ENCODE data around the gene KIF22.
"Not testable (repeated sequence)": the region's sequence is repeated elsewhere in the genome, so short reads cannot be mapped to it uniquely, and the experiment has no call there.

Gene KIF22

GRCh38 chr16:29790183-29790948, at the start of gene KIF22:
KIF22 (plus strand) TSS chr16:29790751; CDS start chr16:29790760, 9 bp downstream.
- DNase-seq, result peak; percentile 100

GRCh38 chr16:29742683-29743275, 47.8 kb upstream of the KIF22 start:
- no peak for DNase-seq

GRCh38 chr16:29743475-29743826, 47.1 kb upstream of the KIF22 start:
- no peak for DNase-seq

GRCh38 chr16:29743827-29744531, 46.6 kb upstream of the KIF22 start:
- DNase-seq, result peak; percentile 37

GRCh38 chr16:29744541-29745101, 45.9 kb upstream of the KIF22 start:
- no peak for DNase-seq

GRCh38 chr16:29745121-29745852, 45.3 kb upstream of the KIF22 start:
- peak; percentile 59 for DNase-seq

- DNase-seq, result peak; percentile 85
Measured at GRCh38 chr16:29745853-29746345, 44.7 kb upstream of the KIF22 start, which contains the start of gene C16orf54. C16orf54 (minus strand) TSS chr16:29745990; CDS start chr16:29744951, 1,039 bp downstream.

- not testable (repeated sequence) for DNase-seq
Measured at GRCh38 chr16:29746518-29746917, 44.0 kb upstream of the KIF22 start.

- no peak for DNase-seq
Measured at GRCh38 chr16:29747947-29748759, 42.4 kb upstream of the KIF22 start.

GRCh38 chr16:29748760-29749149, 41.8 kb upstream of the KIF22 start:
- not testable (repeated sequence) for DNase-seq

- no peak for DNase-seq
Measured at GRCh38 chr16:29753516-29753915, 37.0 kb upstream of the KIF22 start.

GRCh38 chr16:29756654-29757053, 33.9 kb upstream of the KIF22 start:
- DNase-seq, result no peak

- not testable (repeated sequence) for DNase-seq
Measured at GRCh38 chr16:29757086-29757485, 33.5 kb upstream of the KIF22 start.

GRCh38 chr16:29757950-29758466, 32.5 kb upstream of the KIF22 start:
- no peak for DNase-seq

- no peak for DNase-seq
Measured at GRCh38 chr16:29760567-29761279, 29.8 kb upstream of the KIF22 start.

- not testable (repeated sequence) for DNase-seq
Measured at GRCh38 chr16:29761280-29761651, 29.3 kb upstream of the KIF22 start.

- DNase-seq, result no peak
Measured at GRCh38 chr16:29761882-29762281, 28.7 kb upstream of the KIF22 start.

GRCh38 chr16:29763326-29763725, 27.2 kb upstream of the KIF22 start:
- DNase-seq, result no peak

GRCh38 chr16:29765167-29766032, 25.2 kb upstream of the KIF22 start:
- DNase-seq, result no peak

GRCh38 chr16:29766571-29766970, 24.0 kb upstream of the KIF22 start:
- no peak for DNase-seq

Data from stimulated activated CD4-positive, alpha-beta T cell treated with anti-CD3 and anti-CD28 coated beads, Interleukin-4, amount 100 ng/mL, for 24 hours (primary cell).